HG03095 (cell line): ENCODE data around the gene SNCA.

Source experiments
- ATAC-seq: cut with Tn5 transposase; IDR thresholded peaks from one replicate; pipeline ENCODE4 v1.9.1; 2021; ENCODE audit warnings: moderate library complexity; ENCODE audit not compliant: unreplicated experiment

SNCA gene

GRCh38 chr4:89712827-89713226 lies 124.1 kb downstream of the SNCA start:
- no peak for ATAC-seq

GRCh38 chr4:89712141-89712540 lies 124.8 kb downstream of the SNCA start:
- ATAC-seq: no peak

GRCh38 chr4:89708903-89709421 lies 128.0 kb downstream of the SNCA start:
- ATAC-seq: no peak

GRCh38 chr4:89707467-89707866 lies 129.5 kb downstream of the SNCA start:
- no peak for ATAC-seq

- ATAC-seq: no peak
Observed at GRCh38 chr4:89704651-89705395, 132.1 kb downstream of the SNCA start.

- no peak for ATAC-seq
Observed at GRCh38 chr4:89703829-89704590, 133.0 kb downstream of the SNCA start.

- no peak for ATAC-seq
Observed at GRCh38 chr4:89700766-89701423, 136.1 kb downstream of the SNCA start.

GRCh38 chr4:89685690-89686089 lies 151.3 kb downstream of the SNCA start:
- ATAC-seq: no peak

GRCh38 chr4:89685277-89685676 lies 151.7 kb downstream of the SNCA start:
- ATAC-seq: no peak

GRCh38 chr4:89684536-89684935 lies 152.4 kb downstream of the SNCA start:
- ATAC-seq: no peak

GRCh38 chr4:89682808-89683207 lies 154.2 kb downstream of the SNCA start:
- ATAC-seq: no peak

GRCh38 chr4:89681671-89682070 lies 155.3 kb downstream of the SNCA start:
- ATAC-seq: no peak

GRCh38 chr4:89681219-89681618 lies 155.7 kb downstream of the SNCA start:
- ATAC-seq: no peak

GRCh38 chr4:89674876-89675459 lies 162.0 kb downstream of the SNCA start:
- ATAC-seq: no peak
